Glomerular visceral epithelial cell (primary cell): Measurements from ENCODE around the gene PITPNB.

Source experiments
- DNase-seq: peaks from one replicate; pipeline ENCODE4 v3.0.0-alpha.2; 2016; ENCODE audit errors: extremely low spot score

The PITPNB gene

DNA sequence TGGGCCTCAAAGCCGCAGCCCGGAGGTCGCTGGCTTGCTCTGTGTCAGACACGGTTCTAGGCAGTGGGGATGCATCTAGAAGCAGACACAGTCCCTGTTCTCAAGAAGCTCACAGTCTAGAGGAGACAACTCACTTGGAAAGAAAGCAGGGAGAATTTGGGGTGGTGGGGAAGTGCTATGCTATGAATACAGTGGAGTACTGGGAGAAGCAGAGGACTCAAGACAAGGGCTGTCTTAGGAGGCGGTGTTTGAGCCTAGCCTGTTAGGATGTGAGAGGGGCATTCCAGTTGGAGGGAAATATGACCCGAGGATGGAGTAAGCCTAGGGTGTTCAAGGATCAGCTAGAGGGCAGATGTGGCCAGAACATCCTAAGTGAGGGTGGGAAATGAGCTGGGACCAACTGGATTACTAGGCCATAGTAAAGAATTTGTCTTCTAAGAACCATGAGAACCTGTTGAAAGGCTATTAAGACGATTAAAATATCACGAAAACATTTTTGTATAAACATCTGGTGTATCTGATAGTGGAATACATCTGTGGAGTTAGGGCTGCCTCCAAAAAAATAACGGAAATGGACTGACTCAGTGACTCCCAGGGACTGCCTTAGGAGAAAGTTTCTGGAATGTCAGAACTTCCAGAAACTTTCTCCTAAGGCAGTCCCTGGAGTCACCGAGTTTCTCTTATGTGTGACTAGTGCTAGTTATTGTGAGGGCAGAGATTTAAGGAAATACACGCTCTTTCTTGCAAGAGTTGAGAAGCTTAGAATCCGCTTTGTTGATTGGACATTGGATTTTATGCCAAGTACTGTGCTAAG lies 1.1 kb upstream of the PITPNB start:
- peak; percentile 53 for DNase-seq

GRCh38 chr22:27918341-27919221 lies 475 bp downstream of the PITPNB start:
- peak; percentile 65 for DNase-seq

GRCh38 chr22:27915986-27916385 lies 3.1 kb downstream of the PITPNB start:
- DNase-seq = no peak

DNA sequence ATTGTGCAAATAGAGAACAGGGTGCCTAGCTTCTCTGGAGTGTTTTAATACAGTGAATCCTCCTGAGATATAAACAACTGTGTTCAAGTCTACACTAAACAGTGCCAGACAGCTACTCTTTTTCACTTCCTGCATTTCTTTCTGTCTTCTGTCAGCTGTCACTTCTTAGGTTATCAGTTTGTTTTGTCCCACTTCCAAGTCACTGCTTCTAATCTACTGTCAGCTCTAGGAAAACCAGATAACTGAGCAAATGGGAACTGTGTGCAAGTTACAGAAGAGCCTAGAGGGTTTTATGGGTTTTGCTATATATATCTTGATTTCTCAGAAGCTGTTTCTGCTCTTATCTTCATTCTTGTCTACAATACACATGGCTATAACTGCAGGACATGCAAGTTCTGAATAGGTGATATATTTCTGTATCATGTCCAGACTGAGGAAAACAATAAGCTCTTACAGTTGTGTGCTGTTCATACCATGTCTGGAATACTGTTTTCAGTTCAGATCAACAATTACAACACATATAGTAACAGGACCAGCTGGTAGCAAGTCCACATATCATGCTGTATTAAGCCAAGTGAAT lies 5.8 kb downstream of the PITPNB start:
- DNase-seq = no peak

- DNase-seq = no peak
Measured at GRCh38 chr22:27912101-27912500, 7.0 kb downstream of the PITPNB start.

- no peak for DNase-seq
Measured at GRCh38 chr22:27911330-27911729, 7.7 kb downstream of the PITPNB start.

- no peak for DNase-seq
Measured at GRCh38 chr22:27906241-27906640, 12.8 kb downstream of the PITPNB start.

DNA sequence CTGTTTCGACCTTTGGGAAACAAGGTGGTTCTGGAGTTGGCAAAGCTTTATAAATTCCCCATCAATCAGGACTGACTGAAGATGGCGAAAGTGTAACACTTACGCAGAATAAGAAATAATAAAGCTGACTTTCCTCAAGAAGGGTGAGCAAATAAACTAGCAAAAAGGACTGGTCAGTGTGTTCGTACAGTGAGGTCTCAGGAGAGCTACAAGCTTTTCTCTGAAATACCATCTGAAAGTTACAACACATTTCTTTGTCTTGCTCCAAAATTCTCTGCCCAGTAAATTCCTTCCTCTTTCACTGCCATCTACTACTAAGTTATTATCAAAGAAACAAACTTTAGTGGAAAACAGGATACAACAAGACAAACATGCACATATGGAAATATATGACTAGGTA lies 13.4 kb downstream of the PITPNB start:
- DNase-seq = no peak

- no peak for DNase-seq
Measured at GRCh38 chr22:27903805-27904473, 15.1 kb downstream of the PITPNB start.

DNA sequence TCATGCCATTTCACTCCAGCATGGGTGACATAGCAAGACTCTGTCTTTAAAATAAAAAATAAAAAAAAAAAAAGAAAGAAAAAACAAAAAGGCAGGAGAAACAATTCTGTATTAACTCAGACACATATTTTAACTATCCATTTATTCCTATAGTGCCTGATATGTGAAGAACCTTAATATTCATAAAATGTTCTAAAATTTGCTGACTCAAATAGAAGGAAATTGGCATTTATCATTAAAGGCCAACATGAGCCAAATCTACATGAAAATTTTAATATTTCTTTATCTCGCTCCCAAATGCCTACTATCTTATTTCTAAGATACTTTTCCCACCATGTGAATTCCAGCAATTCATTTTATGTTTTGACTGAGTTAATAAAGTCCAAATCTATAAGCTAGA lies 18.9 kb downstream of the PITPNB start:
- DNase-seq = no peak

DNA sequence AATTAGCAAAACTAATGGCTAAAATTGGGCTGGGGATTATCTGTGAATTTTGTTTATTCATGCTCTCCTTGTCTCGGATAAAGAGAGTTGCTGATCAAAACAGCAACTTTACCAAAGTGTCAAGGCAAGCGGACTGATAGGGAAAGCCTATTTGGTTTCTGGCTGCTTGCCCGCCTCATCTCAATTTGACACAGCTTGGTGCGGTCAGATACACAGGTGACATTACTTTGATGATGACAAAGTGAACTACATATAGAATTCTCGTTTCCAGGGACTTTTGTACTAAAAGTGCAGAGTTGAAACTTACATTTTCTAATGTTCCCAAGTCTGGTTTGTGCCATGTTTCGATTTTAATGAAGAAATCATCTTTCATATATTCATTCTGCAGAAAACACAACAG lies 22.8 kb downstream of the PITPNB start:
- no peak for DNase-seq

DNA sequence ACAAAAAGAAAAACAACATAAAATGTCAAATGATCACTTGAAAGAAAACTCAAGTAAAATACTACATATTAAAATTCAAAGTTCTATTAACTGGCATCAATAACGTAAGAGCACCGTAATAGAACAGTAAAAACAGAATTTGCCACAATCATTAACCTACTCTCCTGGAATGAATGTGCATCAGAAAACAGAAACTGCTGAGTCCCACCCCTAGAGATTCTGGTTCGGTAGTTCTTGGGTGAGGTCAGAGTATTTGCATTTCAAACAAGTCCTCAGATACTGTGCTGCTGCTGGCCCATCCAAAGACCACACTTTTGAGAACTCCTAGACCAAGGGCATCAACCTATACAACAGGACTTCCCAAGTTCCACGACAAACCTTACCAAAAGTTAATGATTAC lies 23.5 kb downstream of the PITPNB start:
- no peak for DNase-seq

DNA sequence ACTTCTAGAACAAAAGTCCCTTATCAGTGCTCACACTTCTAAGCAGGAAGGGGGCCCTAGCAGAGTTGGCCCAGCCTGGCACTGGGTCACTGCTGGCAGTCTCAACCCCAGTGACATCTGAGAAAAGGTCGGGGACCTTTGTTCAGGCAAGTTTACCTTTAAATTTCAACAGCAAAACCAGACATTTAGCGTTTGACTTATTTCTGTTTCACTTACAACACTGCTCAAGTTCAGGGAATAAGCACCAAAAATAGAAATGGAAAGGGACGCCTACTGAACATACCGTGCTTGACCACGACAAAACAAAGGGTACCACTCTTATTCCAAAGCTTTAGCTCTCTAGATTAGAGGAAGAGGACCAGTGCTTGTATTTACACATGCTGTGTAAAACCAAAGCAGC lies 26.2 kb downstream of the PITPNB start:
- DNase-seq = no peak

DNA sequence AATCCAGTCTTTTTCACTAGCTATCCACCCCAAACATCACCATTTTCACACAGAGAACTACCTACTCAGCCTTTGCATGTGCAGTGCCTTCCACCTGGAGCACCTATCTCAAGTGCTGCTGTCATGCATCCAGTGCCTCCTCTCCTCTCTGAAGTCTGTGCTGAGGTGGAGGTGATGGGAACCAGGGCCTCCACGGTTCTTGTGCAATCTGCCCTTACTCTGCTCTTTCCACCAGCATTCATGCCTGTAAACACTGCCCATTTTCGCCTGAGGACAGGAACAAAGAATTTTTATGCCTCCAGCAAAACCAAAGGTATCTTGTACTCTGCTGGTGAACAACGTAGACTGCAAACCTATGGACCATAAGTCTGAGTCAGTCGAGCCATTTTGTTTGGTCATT lies 27.0 kb downstream of the PITPNB start:
- no peak for DNase-seq

DNA sequence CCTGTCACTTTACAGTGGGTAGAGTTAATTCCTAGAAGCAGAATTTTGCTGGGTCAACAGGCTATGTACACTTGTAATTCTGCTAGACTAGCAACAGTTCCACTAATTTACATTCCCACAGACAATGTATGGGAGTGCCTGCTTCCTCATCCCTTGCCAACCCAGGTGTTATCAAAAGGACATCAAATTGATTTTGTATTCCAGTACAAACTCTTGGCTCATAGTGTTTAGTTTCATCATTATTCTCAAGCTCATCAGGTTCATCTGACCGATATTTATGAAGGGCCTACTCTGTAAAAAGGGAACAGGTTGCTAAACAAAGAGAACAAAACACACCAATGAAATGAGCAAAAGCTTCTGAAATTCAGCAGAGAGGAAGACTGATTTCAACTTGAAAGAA lies 30.7 kb downstream of the PITPNB start:
- no peak for DNase-seq

- DNase-seq = no peak
Measured at GRCh38 chr22:27886843-27887151, 32.3 kb downstream of the PITPNB start.

DNA sequence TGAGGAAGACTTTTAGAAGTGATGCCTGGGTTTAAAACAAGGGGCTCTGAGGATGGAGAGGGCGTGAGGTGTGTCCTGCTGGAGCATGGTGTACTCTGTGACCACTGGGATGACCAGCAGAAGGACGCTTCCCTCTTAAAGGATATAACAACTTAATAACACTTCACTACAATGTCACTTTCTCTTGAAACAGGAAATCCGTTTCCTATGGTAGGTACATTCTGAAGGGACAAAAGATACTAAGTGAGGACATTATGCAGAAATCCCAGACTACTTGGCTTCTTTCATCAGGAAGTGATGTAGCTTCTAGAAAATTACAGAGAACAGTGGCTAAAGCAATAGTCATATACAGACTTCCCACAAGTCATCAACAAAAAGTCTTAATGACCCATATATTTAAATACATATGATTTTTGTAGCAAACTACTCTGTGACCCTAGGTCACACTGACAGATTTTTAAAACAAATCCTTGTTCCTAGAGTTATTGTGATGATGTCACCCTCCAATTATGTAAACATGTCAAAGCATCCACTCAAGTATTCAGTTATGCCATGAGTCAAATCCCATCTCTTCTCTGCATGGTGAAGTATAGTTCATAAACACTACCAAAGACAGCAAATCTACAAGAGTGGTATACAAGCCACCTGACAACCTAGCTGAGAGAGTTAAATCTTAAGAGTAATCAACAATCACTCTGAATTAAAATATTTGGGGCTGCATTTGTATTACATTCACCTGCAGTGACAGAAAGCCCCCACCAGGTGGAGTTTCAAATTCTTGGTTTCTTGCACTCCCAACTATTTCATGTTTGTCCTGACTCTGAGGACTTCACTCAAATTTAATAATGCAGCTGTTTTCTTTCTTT lies 32.8 kb downstream of the PITPNB start:
- DNase-seq = peak; percentile 25

GRCh38 chr22:27883656-27884350 lies 35.3 kb downstream of the PITPNB start:
- DNase-seq = no peak

- DNase-seq = no peak
Measured at GRCh38 chr22:27882507-27883290, 36.4 kb downstream of the PITPNB start.

- no peak for DNase-seq
Measured at GRCh38 chr22:27881421-27881820, 37.6 kb downstream of the PITPNB start.
